ENCODE results near the gene ZMIZ1.

The ZMIZ1 gene

GRCh38 chr10:79260811-79261740 is 192.3 kb downstream of the ZMIZ1 start:
- Histone ChIP-seq H3K4me1 (ENCODE audit: insufficient read depth, low read length) (peaks cover 23% of the 10 kb centered on the region), H3K9ac (ENCODE audit: low read depth, low read length) (no peak overlapping the region), H3K36me3 (ENCODE audit: insufficient read depth, low read length) (no peaks in the 10 kb centered on the region), H3K9me3 (ENCODE audit: control insufficient read depth, insufficient read depth, low read length) (no peaks in the 10 kb centered on the region)

GRCh38 chr10:79262131-79262530 is 193.4 kb downstream of the ZMIZ1 start:
- Histone ChIP-seq H3K9ac (ENCODE audit: low read depth, low read length) (no peak overlapping the region), H3K36me3 (ENCODE audit: insufficient read depth, low read length) (no peaks in the 10 kb centered on the region), H3K9me3 (ENCODE audit: control insufficient read depth, insufficient read depth, low read length) (no peaks in the 10 kb centered on the region), H3K4me1 (ENCODE audit: insufficient read depth, low read length) (peaks cover 27% of the 10 kb centered on the region)

- Histone ChIP-seq H3K36me3 (ENCODE audit: insufficient read depth, low read length) (no peaks in the 10 kb centered on the region; the same call in 1 of the 2 replicates), H3K4me1 (ENCODE audit: insufficient read depth, low read length) (peaks cover 27% of the 10 kb centered on the region), H3K9me3 (ENCODE audit: control insufficient read depth, insufficient read depth, low read length) (no peaks in the 10 kb centered on the region), H3K9ac (ENCODE audit: low read depth, low read length) (no peak overlapping the region)
These were observed 194.4 kb downstream of the ZMIZ1 start for GRCh38 chr10:79262959-79263746.

- no peak overlapping the region for H3K9ac ChIP-seq (ENCODE audit: low read depth, low read length)
- H3K36me3 ChIP-seq (ENCODE audit: insufficient read depth, low read length) = no peaks in the 10 kb centered on the region; the same call in none of the 2 replicates
- H3K4me1 ChIP-seq (ENCODE audit: insufficient read depth, low read length) = peaks cover 27% of the 10 kb centered on the region
- no peaks in the 10 kb centered on the region for H3K9me3 ChIP-seq (ENCODE audit: control insufficient read depth, insufficient read depth, low read length)
These were observed 195.2 kb downstream of the ZMIZ1 start for GRCh38 chr10:79263939-79264338.

- no peaks in the 10 kb centered on the region for H3K9me3 ChIP-seq (ENCODE audit: control insufficient read depth, insufficient read depth, low read length)
- peaks cover 25% of the 10 kb centered on the region for H3K4me1 ChIP-seq (ENCODE audit: insufficient read depth, low read length)
- no peak overlapping the region for H3K9ac ChIP-seq (ENCODE audit: low read depth, low read length)
- H3K36me3 ChIP-seq (ENCODE audit: insufficient read depth, low read length) = no peaks in the 10 kb centered on the region; the same call in none of the 2 replicates
These were observed 196.2 kb downstream of the ZMIZ1 start for GRCh38 chr10:79264942-79265341.

GRCh38 chr10:79266084-79266483 is 197.3 kb downstream of the ZMIZ1 start:
- peaks cover 14% of the 10 kb centered on the region for H3K4me1 ChIP-seq (ENCODE audit: insufficient read depth, low read length)
- H3K9me3 ChIP-seq (ENCODE audit: control insufficient read depth, insufficient read depth, low read length) = no peaks in the 10 kb centered on the region
- H3K36me3 ChIP-seq (ENCODE audit: insufficient read depth, low read length) = no peaks in the 10 kb centered on the region; the same call in none of the 2 replicates
- H3K9ac ChIP-seq (ENCODE audit: low read depth, low read length) = no peak overlapping the region

GRCh38 chr10:79266543-79267312 is 198.0 kb downstream of the ZMIZ1 start:
- H3K9ac ChIP-seq (ENCODE audit: low read depth, low read length) = no peak overlapping the region
- no peaks in the 10 kb centered on the region for H3K9me3 ChIP-seq (ENCODE audit: control insufficient read depth, insufficient read depth, low read length)
- H3K4me1 ChIP-seq (ENCODE audit: insufficient read depth, low read length) = peaks cover 7% of the 10 kb centered on the region
- H3K36me3 ChIP-seq (ENCODE audit: insufficient read depth, low read length) = no peaks in the 10 kb centered on the region; the same call in none of the 2 replicates

- no peaks in the 10 kb centered on the region; the same call in none of the 2 replicates for H3K36me3 ChIP-seq (ENCODE audit: insufficient read depth, low read length)
- peaks cover 7% of the 10 kb centered on the region; the same call in 1 of the 2 replicates for H3K4me1 ChIP-seq (ENCODE audit: insufficient read depth, low read length)
- H3K9ac ChIP-seq (ENCODE audit: low read depth, low read length) = no peak overlapping the region
- H3K9me3 ChIP-seq (ENCODE audit: control insufficient read depth, insufficient read depth, low read length) = no peaks in the 10 kb centered on the region
These were observed 198.7 kb downstream of the ZMIZ1 start for GRCh38 chr10:79267499-79267898.

GRCh38 chr10:79268161-79268601 is 199.4 kb downstream of the ZMIZ1 start:
- H3K4me1 ChIP-seq (ENCODE audit: insufficient read depth, low read length) = peaks cover 7% of the 10 kb centered on the region; the same call in 1 of the 2 replicates
- no peak overlapping the region for H3K9ac ChIP-seq (ENCODE audit: low read depth, low read length)
- H3K9me3 ChIP-seq (ENCODE audit: control insufficient read depth, insufficient read depth, low read length) = no peaks in the 10 kb centered on the region
- no peaks in the 10 kb centered on the region; the same call in none of the 2 replicates for H3K36me3 ChIP-seq (ENCODE audit: insufficient read depth, low read length)

- H3K9ac ChIP-seq (ENCODE audit: low read depth, low read length) = no peak overlapping the region
- H3K4me1 ChIP-seq (ENCODE audit: insufficient read depth, low read length) = peaks cover 7% of the 10 kb centered on the region; the same call in 1 of the 2 replicates
These were observed 200.0 kb downstream of the ZMIZ1 start for GRCh38 chr10:79268742-79269141.

GRCh38 chr10:79269443-79269842 is 200.7 kb downstream of the ZMIZ1 start:
- H3K36me3 ChIP-seq (ENCODE audit: insufficient read depth, low read length) = no peaks in the 10 kb centered on the region; the same call in none of the 2 replicates
- H3K9me3 ChIP-seq (ENCODE audit: control insufficient read depth, insufficient read depth, low read length) = no peaks in the 10 kb centered on the region
- peaks cover 9% of the 10 kb centered on the region; the same call in 1 of the 2 replicates for H3K4me1 ChIP-seq (ENCODE audit: insufficient read depth, low read length)
- no peak overlapping the region for H3K9ac ChIP-seq (ENCODE audit: low read depth, low read length)

More at GRCh38 chr10:79268742-79269141, 200.0 kb downstream of the ZMIZ1 start:
- Histone ChIP-seq H3K9me3 (ENCODE audit: control insufficient read depth, insufficient read depth, low read length) (no peaks in the 10 kb centered on the region), H3K36me3 (ENCODE audit: insufficient read depth, low read length) (no peaks in the 10 kb centered on the region; the same call in none of the 2 replicates)

- no peak overlapping the region for H3K9ac ChIP-seq (ENCODE audit: low read depth, low read length)
- no peaks in the 10 kb centered on the region; the same call in none of the 2 replicates for H3K36me3 ChIP-seq (ENCODE audit: insufficient read depth, low read length)
- peaks cover 9% of the 10 kb centered on the region; the same call in 1 of the 2 replicates for H3K4me1 ChIP-seq (ENCODE audit: insufficient read depth, low read length)
- H3K9me3 ChIP-seq (ENCODE audit: control insufficient read depth, insufficient read depth, low read length) = no peaks in the 10 kb centered on the region
These were observed 201.2 kb downstream of the ZMIZ1 start for GRCh38 chr10:79269969-79270368.

GRCh38 chr10:79270466-79271246 is 201.9 kb downstream of the ZMIZ1 start:
- H3K36me3 ChIP-seq (ENCODE audit: insufficient read depth, low read length) = no peaks in the 10 kb centered on the region; the same call in none of the 2 replicates
- H3K9ac ChIP-seq (ENCODE audit: low read depth, low read length) = no peak overlapping the region
- no peaks in the 10 kb centered on the region for H3K9me3 ChIP-seq (ENCODE audit: control insufficient read depth, insufficient read depth, low read length)
- peaks cover 9% of the 10 kb centered on the region; the same call in 1 of the 2 replicates for H3K4me1 ChIP-seq (ENCODE audit: insufficient read depth, low read length)

Measured in ES-I3 (cell line).